AG04450 (cell line): ENCODE results near the gene MYO1C. TPM values are rescaled to one million over a fixed set of nuclear protein-coding genes. Genes with fewer than 3 reads are reported as not detected.
"Not testable (repeated sequence)": the region's sequence is repeated elsewhere in the genome, so short reads cannot be mapped to it uniquely, and the experiment has no call there.

ENCODE experiments used
- CTCF ChIA-PET: fragments of 300-600, 350-600 bp; formaldehyde crosslinking; extraction: SDS; loops from one replicate; lab custom pipeline; 2022; ENCODE audit warnings: antibody characterized with exemption, inconsistent platforms; lab: Charles Lee
- POLR2A ChIA-PET: fragments of 350-600 bp; formaldehyde crosslinking; extraction: SDS; loops from one replicate; lab custom pipeline; 2021; ENCODE audit warnings: antibody characterized with exemption, inconsistent platforms; lab: Yijun Ruan, JAX
- DNase-seq: peaks from one replicate; pipeline ENCODE4 v3.0.0-alpha.2; 2011; ENCODE audit warnings: low read depth, low spot score
- H3K27ac ChIP-seq: one replicate; pipeline ENCODE4 v1.5.1; 2012; ENCODE audit warnings: low read depth, low read length, control low read depth
- H3K27me3 ChIP-seq: one replicate; pipeline ENCODE4 v1.6.0; 2012; ENCODE audit warnings: low read length; ENCODE audit not compliant: control insufficient read depth, insufficient read depth
- H3K4me3 ChIP-seq: 2 replicates; pipeline ENCODE4 v1.5.1; 2011; ENCODE audit warnings: mild to moderate bottlenecking, low read depth, low read length, control low read depth
- H3K9me3 ChIP-seq: 2 replicates; pipeline ENCODE4 v1.5.1; 2012; ENCODE audit warnings: low read length; ENCODE audit not compliant: control insufficient read depth, insufficient read depth
- CTCF ChIP-seq: IDR thresholded peaks from 2 replicates; pipeline ENCODE4 v1.5.1; 2011; ENCODE audit warnings: low read depth, low read length, control low read depth, inconsistent platforms
- polyA plus RNA-seq: library from polyadenylated mRNA; depleted of rRNA; stranded (reverse); fragments of >200 nt; gene quantifications from 2 replicates; pipeline ENCODE4 v1.2.3, GENCODE V29; 2011

MYO1C gene
- polyA plus RNA-seq, 1 experiment = 147 TPM

DNA sequence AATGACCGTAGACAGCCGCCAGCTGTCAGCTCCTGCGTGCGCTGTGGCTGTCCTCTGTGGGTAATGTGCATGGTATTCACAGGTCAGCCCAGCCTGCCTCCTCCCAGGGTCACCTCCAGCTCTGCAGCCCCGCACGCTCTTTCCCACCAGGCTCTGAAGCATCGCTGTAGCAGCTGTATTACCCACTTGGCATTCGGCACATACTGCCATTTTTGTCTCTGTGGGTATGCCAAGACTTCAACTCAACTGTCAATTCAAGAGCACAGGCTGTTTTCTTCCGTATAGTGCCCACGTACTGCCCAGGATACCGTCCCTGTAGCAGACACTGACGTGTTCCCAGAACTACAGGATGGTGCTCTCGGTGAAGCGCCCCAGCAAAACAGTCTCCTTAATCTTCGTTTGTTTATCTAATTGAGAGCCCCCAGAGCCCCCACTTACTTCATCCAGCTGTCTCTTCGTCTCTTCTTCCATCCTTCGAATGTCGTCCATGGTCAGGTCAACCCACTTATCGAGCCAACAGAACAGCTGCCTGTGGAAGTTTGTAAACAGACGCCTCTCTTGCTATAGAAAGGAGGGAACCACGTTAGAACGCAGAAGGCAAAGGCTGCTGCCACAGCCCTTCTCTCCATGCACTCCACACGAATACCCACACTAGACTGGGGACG, 41.3 kb upstream of the MYO1C start:
- ChIA-PET POLR2A (interaction anchor here (0.9 kb wide), 1 partner anchor 17 kb away, joined by 4 read pairs; the partner anchor contains the start of gene INPP5K), CTCF (interaction anchor here (0.6 to 2.7 kb wide), 4 partner anchors 18 to 167 kb away, joined by 3 to 8 read pairs (median 6); no protein-coding TSS in a partner anchor)
- Histone ChIP-seq H3K9me3 (no peaks in the 10 kb centered on the region), H3K27ac (no peak overlapping the region), H3K27me3 (no peaks in the 10 kb centered on the region), H3K4me3 (no peak overlapping the region)
- no peak for DNase-seq
- no peak for TF ChIP-seq CTCF

DNA sequence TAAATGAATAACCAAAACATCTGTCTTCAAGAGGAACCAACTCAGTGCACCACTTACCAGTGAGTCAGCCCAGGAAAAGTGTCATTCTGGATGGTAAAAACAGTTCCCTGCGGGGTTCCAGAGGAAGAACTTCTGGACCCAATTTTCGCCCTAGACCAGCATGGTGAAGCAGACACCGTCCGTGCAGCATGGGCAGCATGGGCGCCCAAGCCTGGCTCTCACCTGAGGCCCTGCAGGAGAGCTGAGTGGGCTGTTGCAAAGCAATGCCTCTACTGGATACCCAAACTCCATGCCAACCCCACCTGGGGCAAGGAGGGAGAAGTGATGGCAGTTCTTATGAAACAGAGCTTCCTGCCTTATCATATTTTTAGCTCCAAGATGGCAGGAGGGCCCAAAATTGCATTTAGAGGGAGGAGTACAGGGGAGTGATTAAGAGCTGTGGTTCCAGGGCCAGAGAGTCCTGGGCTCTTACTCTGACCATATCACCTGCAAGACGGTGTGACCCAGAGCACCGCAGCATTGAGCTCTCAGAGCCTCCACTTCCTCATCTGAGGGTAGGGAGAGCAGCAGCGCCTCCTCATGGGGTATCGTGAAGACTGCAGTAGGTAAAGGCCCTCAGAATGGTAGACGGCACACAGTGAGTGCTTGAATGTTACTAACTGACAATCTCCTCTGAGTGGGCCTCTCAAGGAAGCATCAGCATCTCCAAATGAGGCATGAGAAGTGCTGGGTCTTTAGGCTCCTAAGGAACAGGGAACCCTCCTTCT, 40.5 kb upstream of the MYO1C start:
- Histone ChIP-seq H3K27me3 (no peaks in the 10 kb centered on the region), H3K27ac (no peak overlapping the region), H3K9me3 (no peaks in the 10 kb centered on the region), H3K4me3 (no peak overlapping the region)
- DNase-seq = no peak
- ChIA-PET CTCF (interaction anchor here (0.6 to 2.7 kb wide), 4 partner anchors 18 to 200 kb away, joined by 3 to 8 read pairs (median 6); no protein-coding TSS in a partner anchor), POLR2A (interaction anchor here (0.9 kb wide), 1 partner anchor 17 kb away, joined by 4 read pairs; the partner anchor contains the start of gene INPP5K)
- peak; percentile 28 for TF ChIP-seq CTCF

GRCh38 chr17:1529863-1530262, 37.4 kb upstream of the MYO1C start:
- POLR2A ChIA-PET = interaction anchor here (1.9 kb wide), 1 partner anchor 13 kb away, joined by 12 read pairs; the partner anchor contains the start of gene INPP5K
- CTCF ChIA-PET = interaction anchor here (1.2 kb wide), 1 partner anchor 14 kb away, joined by 4 read pairs; no protein-coding TSS in a partner anchor

DNA sequence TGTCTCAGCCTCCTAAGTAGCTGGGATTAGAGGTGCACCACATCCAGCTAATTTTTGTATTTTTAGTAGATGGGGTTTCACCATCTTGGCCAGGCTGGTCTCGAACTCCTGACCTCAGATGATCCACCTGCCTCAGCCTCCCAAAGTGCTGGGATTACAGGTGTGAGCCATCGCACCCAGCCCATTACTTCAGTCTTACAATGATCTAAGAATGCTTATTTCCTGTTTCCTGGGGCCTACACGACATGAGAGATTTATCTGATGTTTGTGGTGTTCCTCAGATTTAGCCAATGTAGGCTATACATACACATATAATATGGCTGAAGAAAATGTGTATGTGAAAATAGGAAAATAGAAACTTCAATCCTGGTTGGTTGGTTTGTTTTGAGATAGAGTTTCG, 34.4 kb upstream of the MYO1C start:
- POLR2A ChIA-PET, H3K27me3 ChIP-seq, CTCF ChIA-PET, H3K9me3 ChIP-seq, H3K4me3 ChIP-seq, H3K27ac ChIP-seq, DNase-seq: not testable (repeated sequence)

More at GRCh38 chr17:1529863-1530262, 37.4 kb upstream of the MYO1C start:
- no peaks in the 10 kb centered on the region for H3K27me3 ChIP-seq
- H3K9me3 ChIP-seq = no peaks in the 10 kb centered on the region
- no peak for TF ChIP-seq CTCF
- H3K27ac ChIP-seq = no peak overlapping the region
- H3K4me3 ChIP-seq = no peak overlapping the region
- no peak for DNase-seq

- H3K27ac ChIP-seq = no peak overlapping the region
- DNase-seq = no peak
- ChIA-PET CTCF (no interaction called here), POLR2A (no interaction called here)
- H3K4me3 ChIP-seq = no peak overlapping the region
- no peaks in the 10 kb centered on the region for H3K27me3 ChIP-seq
- TF ChIP-seq CTCF = no peak
- no peaks in the 10 kb centered on the region for H3K9me3 ChIP-seq
Observed at GRCh38 chr17:1522626-1523025, 30.1 kb upstream of the MYO1C start.
